Mucosa of descending colon (tissue), 3 donors: ENCODE measurements around the gene UCK2. TPM values are rescaled to one million over a fixed set of nuclear protein-coding genes. Genes with fewer than 3 reads are reported as not detected.

Experiments used
- ATAC-seq: fragments of 200-7000 bp; cut with Tn5 transposase; one replicate; pipeline ENCODE4 v1.9.1; 2020; ENCODE audit warnings: mild to moderate bottlenecking, moderate library complexity
- DNase-seq, 3 donors: peaks; one replicate each; pipeline ENCODE4 v3.0.0-alpha.2; 2020
- H3K36me3 ChIP-seq: fragments of 200-600 bp; one replicate; pipeline ENCODE4 v1.8.0; 2021; ENCODE audit warnings: low read depth, mild to moderate bottlenecking
- H3K4me1 ChIP-seq: fragments of 200-600 bp; one replicate; pipeline ENCODE4 v1.8.0; 2021; ENCODE audit warnings: low read depth, mild to moderate bottlenecking
- H3K4me3 ChIP-seq: fragments of 200-600 bp; one replicate; pipeline ENCODE4 v1.8.0; 2021; ENCODE audit warnings: mild to moderate bottlenecking
- H3K9me3 ChIP-seq: fragments of 200-600 bp; one replicate; pipeline ENCODE4 v1.8.0; 2021; ENCODE audit warnings: mild to moderate bottlenecking
- intact Hi-C, 2 donors: fragments of 100-400 bp; cut with DNase I in 1 of 2; cut with micrococcal nuclease in 1 of 2; formaldehyde crosslinking; loops; one replicate each; pipeline versions ENCODE4 v1.11.0 to v1.11.1; 2022; cut with DNase I, micrococcal nuclease
- total RNA-seq, 3 donors: library from RNA; stranded (reverse); fragmentation: NEBNext Ultra II Directional in 2 of 3; extraction: Animal tissue kit (Norgen Biotek cat#: 25700) in 2 of 3; gene quantifications; one replicate each; pipeline versions ENCODE4 v1.2.1 to v1.2.4, GENCODE V29; 2021 to 2023
- TF ChIP-seq, protein P1 (sequence below): fragments of 200-600 bp; IDR thresholded peaks from one replicate; pipeline ENCODE4 v1.8.0; 2022; ENCODE audit warnings: antibody characterized with exemption, mild to moderate bottlenecking
- donor health status: DM: no; HTN: no; CAD: no; lungs with moderate emphysema.
- donor health status: DM: no; HTN: no; CAD: no.
- donor health status: DM: no; HTN: yes; CAD: no.

UCK2 gene
- total RNA-seq, 3 donors from 2014 or later, result 41.6 to 86.5 (median 51.8) TPM

DNA sequence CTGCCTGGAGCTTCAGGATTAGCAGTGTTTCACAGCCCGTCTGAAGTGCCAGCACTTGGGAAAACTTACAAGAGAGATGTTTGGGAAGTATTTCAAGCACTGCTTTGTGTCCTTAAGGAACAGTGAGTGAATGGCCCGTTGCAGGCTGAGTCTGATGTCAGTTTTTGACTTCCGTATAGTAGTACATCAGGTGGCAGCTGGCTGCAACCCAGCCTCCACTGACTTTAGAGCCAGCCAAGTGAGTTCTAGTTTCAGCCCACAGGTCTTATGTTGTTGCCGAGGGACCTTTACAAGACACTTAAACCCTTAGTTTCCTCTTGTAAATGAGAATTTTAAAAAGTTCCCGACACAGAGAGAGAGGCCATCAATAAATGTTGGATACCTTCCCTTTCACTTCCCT is 35.0 kb downstream of the UCK2 start:
- Histone ChIP-seq H3K4me3 (no peak overlapping the region), H3K9me3 (no peaks in the 10 kb centered on the region), H3K4me1 (peaks cover 46% of the 10 kb centered on the region), H3K36me3 (no peaks in the 10 kb centered on the region)
- peak; percentile 61 to 74 (median 62) for DNase-seq
- intact Hi-C loops, result no loop called here
- TF ChIP-seq, protein P1, sequence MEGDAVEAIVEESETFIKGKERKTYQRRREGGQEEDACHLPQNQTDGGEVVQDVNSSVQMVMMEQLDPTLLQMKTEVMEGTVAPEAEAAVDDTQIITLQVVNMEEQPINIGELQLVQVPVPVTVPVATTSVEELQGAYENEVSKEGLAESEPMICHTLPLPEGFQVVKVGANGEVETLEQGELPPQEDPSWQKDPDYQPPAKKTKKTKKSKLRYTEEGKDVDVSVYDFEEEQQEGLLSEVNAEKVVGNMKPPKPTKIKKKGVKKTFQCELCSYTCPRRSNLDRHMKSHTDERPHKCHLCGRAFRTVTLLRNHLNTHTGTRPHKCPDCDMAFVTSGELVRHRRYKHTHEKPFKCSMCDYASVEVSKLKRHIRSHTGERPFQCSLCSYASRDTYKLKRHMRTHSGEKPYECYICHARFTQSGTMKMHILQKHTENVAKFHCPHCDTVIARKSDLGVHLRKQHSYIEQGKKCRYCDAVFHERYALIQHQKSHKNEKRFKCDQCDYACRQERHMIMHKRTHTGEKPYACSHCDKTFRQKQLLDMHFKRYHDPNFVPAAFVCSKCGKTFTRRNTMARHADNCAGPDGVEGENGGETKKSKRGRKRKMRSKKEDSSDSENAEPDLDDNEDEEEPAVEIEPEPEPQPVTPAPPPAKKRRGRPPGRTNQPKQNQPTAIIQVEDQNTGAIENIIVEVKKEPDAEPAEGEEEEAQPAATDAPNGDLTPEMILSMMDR, result no peak
- peak; percentile 51 for ATAC-seq

GRCh38 chr1:165863346-165863745 is 35.9 kb downstream of the UCK2 start:
- Histone ChIP-seq H3K4me1 (peaks cover 37% of the 10 kb centered on the region), H3K4me3 (no peak overlapping the region), H3K36me3 (no peaks in the 10 kb centered on the region), H3K9me3 (no peaks in the 10 kb centered on the region)
- intact Hi-C loops, result no loop called here
- TF ChIP-seq, protein P1, result no peak
- DNase-seq, result no peak
- no peak for ATAC-seq

DNA sequence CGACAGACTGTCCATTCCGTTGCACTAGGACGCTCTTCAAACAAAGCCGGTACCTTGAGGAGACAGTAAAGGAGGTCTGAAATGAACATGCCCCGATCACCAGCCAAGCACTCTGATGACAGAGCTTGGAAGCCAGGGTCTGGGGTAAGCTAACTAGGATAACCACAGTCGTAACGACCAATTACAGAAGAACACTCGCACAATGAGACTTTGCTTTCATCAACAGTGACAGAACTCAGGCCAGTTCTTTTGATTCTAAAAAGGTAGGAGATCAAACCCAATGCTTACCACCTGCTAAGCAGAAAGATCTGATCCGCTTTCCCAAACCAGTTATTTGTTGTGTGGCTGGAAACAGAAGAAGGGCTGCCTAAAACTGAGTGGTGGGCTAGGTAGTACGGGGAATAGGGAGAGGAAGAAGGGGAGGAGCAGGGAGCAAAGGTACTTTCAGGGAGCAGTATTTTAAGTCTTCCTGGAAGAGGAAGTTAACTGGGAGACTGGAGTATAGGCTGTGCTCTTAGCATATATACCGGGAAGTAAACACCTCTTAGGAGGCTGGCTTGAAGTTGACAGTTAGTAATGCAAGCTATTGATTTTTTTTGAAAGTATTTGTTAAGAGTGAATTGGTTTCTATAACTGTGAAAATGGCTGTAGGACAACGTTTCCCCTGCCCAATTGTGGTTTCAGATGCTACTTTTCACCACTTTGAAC is 38.4 kb downstream of the UCK2 start:
- H3K4me3 ChIP-seq, result no peak overlapping the region
- H3K9me3 ChIP-seq, result no peaks in the 10 kb centered on the region
- peaks cover 21% of the 10 kb centered on the region for H3K4me1 ChIP-seq
- H3K36me3 ChIP-seq, result no peaks in the 10 kb centered on the region
- intact Hi-C loops, result no loop called here
- TF ChIP-seq, protein P1, result no peak
- DNase-seq (peak in 1 of 3 donors; percentile 17), ATAC-seq (peak; percentile 86)

DNA sequence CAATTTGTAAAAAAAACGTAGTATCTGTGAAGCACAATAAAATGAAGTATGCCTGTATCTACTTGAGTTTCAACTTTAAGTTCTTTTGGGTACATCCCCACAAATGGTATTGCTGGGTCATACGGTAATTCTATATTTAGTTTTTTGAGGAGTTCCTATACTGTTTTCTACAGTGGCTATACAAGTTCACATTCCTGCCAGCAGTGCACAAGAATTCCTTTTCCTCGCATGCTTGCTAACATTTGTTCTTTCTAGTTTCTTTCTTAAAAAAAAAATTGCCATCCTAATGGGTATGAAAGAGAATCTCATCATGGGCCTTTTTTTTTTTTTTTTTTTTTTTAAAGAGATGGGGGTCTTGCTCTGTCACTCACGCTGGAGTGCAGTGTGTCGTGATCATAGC is 41.9 kb downstream of the UCK2 start:
- no peaks in the 10 kb centered on the region for H3K36me3 ChIP-seq
- intact Hi-C loops, result no loop called here
- TF ChIP-seq, protein P1, result no peak
- H3K4me1 ChIP-seq, result peaks cover 20% of the 10 kb centered on the region
- DNase-seq (no peak), ATAC-seq (no peak)
- no peaks in the 10 kb centered on the region for H3K9me3 ChIP-seq
- no peak overlapping the region for H3K4me3 ChIP-seq

- DNase-seq, result peak; percentile 66 to 87 (median 80)
- peaks cover 28% of the 10 kb centered on the region for H3K4me1 ChIP-seq
Observed at GRCh38 chr1:165871311-165872067, 44.1 kb downstream of the UCK2 start.

More at GRCh38 chr1:165871311-165872067, 44.1 kb downstream of the UCK2 start:
- no peak overlapping the region for H3K4me3 ChIP-seq
- no peaks in the 10 kb centered on the region for H3K9me3 ChIP-seq
- peak; percentile 81 for ATAC-seq
- TF ChIP-seq, protein P1, result no peak
- H3K36me3 ChIP-seq, result no peaks in the 10 kb centered on the region
- intact Hi-C loops, result no loop called here
